Measurements from ENCODE around the gene CCDC184.

The CCDC184 gene

GRCh38 chr12:48160046-48160445, 23.4 kb upstream of the CCDC184 start:
- no peaks in the 10 kb centered on the region for H3K9me3 ChIP-seq
- H3K27me3 ChIP-seq = no peaks in the 10 kb centered on the region
- no peak overlapping the region for H3K27ac ChIP-seq
- no peak overlapping the region for H3K4me3 ChIP-seq (ENCODE audit: low read depth in 1 of 2, low read length in 1 of 2)
- H3K36me3 ChIP-seq = no peaks in the 10 kb centered on the region
- TF ChIP-seq, protein P1, sequence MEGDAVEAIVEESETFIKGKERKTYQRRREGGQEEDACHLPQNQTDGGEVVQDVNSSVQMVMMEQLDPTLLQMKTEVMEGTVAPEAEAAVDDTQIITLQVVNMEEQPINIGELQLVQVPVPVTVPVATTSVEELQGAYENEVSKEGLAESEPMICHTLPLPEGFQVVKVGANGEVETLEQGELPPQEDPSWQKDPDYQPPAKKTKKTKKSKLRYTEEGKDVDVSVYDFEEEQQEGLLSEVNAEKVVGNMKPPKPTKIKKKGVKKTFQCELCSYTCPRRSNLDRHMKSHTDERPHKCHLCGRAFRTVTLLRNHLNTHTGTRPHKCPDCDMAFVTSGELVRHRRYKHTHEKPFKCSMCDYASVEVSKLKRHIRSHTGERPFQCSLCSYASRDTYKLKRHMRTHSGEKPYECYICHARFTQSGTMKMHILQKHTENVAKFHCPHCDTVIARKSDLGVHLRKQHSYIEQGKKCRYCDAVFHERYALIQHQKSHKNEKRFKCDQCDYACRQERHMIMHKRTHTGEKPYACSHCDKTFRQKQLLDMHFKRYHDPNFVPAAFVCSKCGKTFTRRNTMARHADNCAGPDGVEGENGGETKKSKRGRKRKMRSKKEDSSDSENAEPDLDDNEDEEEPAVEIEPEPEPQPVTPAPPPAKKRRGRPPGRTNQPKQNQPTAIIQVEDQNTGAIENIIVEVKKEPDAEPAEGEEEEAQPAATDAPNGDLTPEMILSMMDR (IDR thresholded peaks at IDR 0.05) = no peak
- peaks cover 22 to 25% of the 10 kb centered on the region in 2 experiments for H3K4me1 ChIP-seq (ENCODE audit: control insufficient read depth in 1 of 2, insufficient read depth in 1 of 2, low read depth in 1 of 2, low read length in 1 of 2)

GRCh38 chr12:48160807-48161206, 22.6 kb upstream of the CCDC184 start:
- TF ChIP-seq, protein P1 (IDR thresholded peaks at IDR 0.05) = no peak
- peaks cover 22 to 25% of the 10 kb centered on the region in 2 experiments for H3K4me1 ChIP-seq (ENCODE audit: control insufficient read depth in 1 of 2, insufficient read depth in 1 of 2, low read depth in 1 of 2, low read length in 1 of 2)
- no peaks in the 10 kb centered on the region for H3K36me3 ChIP-seq
- no peak overlapping the region for H3K27ac ChIP-seq
- no peaks in the 10 kb centered on the region for H3K9me3 ChIP-seq
- H3K4me3 ChIP-seq (ENCODE audit: low read depth in 1 of 2, low read length in 1 of 2) = no peak overlapping the region
- no peaks in the 10 kb centered on the region for H3K27me3 ChIP-seq

DNA sequence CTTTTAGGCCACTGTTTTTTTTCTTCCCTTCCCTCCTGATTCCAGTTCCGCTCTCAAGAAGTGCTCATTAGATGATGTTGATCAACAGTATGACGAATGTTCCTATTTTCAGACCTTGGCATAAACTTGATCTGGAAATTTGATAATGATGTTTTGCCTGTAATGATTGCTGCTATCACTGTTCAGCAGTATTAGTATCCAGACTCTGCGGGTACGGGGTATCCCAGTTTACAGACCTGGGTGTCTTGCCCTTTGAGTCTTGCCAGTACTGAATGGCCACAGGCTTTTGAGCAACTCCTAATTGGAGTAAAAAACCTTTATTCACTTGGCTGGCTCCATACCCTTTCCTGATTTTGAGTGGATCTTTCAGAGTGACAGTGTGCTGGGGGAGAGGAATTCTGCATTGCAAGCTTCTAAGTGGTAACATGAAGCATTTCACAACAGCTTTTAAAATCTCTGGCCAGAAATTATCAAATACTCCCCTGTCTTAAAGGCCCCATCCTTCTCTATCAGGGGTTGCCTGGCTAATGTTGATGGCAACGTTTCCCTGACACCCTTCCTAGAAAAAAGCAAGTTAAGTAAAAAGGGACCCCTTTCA, 20.2 kb upstream of the CCDC184 start:
- H3K36me3 ChIP-seq = no peaks in the 10 kb centered on the region
- H3K4me1 ChIP-seq (ENCODE audit: control insufficient read depth in 1 of 2, insufficient read depth in 1 of 2, low read depth in 1 of 2, low read length in 1 of 2) = peaks cover 4 to 8% of the 10 kb centered on the region in 2 experiments
- H3K4me3 ChIP-seq (ENCODE audit: low read depth in 1 of 2, low read length in 1 of 2) = no peak overlapping the region
- no peaks in the 10 kb centered on the region for H3K27me3 ChIP-seq
- H3K27ac ChIP-seq = no peak overlapping the region
- H3K9me3 ChIP-seq = no peaks in the 10 kb centered on the region
- TF ChIP-seq, protein P1 (IDR thresholded peaks at IDR 0.05) = no peak

DNA sequence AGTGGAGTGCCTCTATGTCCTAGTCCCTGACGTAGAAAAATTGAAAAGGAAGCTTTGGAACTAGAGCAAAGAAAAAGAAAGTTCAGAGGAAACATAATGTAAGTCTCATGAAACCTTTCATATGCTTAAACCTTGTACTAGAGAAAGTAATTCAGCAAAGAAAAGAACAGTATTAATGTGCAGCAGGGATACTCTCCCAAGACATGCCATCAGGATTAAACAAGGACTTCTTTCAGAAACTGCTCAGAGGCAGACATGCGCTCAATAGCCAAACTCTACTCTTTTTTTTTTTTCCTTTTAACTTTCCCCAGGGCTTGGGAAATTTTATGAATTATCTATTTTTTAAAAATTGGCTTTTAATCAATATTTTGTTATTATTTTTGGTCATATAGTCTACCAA, 19.0 kb upstream of the CCDC184 start:
- H3K9me3 ChIP-seq = no peaks in the 10 kb centered on the region
- no peaks in the 10 kb centered on the region for H3K36me3 ChIP-seq
- no peak overlapping the region for H3K27ac ChIP-seq
- H3K27me3 ChIP-seq = no peaks in the 10 kb centered on the region
- H3K4me3 ChIP-seq (ENCODE audit: low read depth in 1 of 2, low read length in 1 of 2) = no peak overlapping the region
- TF ChIP-seq, protein P1 (IDR thresholded peaks at IDR 0.05) = no peak
- H3K4me1 ChIP-seq (ENCODE audit: control insufficient read depth in 1 of 2, insufficient read depth in 1 of 2, low read depth in 1 of 2, low read length in 1 of 2) = peaks cover 4 to 8% of the 10 kb centered on the region in 2 experiments

GRCh38 chr12:48165089-48165981, 18.1 kb upstream of the CCDC184 start:
- peaks cover 4 to 8% of the 10 kb centered on the region in 2 experiments for H3K4me1 ChIP-seq (ENCODE audit: control insufficient read depth in 1 of 2, insufficient read depth in 1 of 2, low read depth in 1 of 2, low read length in 1 of 2)
- TF ChIP-seq, protein P1 (IDR thresholded peaks at IDR 0.05) = peak; percentile 88
- no peak overlapping the region for H3K27ac ChIP-seq
- H3K9me3 ChIP-seq = no peaks in the 10 kb centered on the region
- no peaks in the 10 kb centered on the region for H3K36me3 ChIP-seq
- no peaks in the 10 kb centered on the region for H3K27me3 ChIP-seq
- no peak overlapping the region for H3K4me3 ChIP-seq (ENCODE audit: low read depth in 1 of 2, low read length in 1 of 2)

Data from neutrophil (primary cell).